A549 (cell line): Measurements from ENCODE around the gene SLC40A1. TPM values are rescaled to one million over a fixed set of nuclear protein-coding genes. Genes with fewer than 3 reads are reported as not detected.
A peak's percentile ranks its signal among the peaks of the same experiment; 100 is the strongest.

Experiments used
- ATAC-seq, 2 experiments: fragments of 200-7000 bp in 1 of 2; fragments of >200 bp in 1 of 2; cut with Nextera tagmentation in 1 of 2; cut with Tn5 transposase in 1 of 2; 3 replicates each; pipeline versions ENCODE4 v1.8.0 to v1.9.1; 2018 to 2020; ENCODE audit warnings: mild to moderate bottlenecking in 1 of 2, moderate library complexity in 1 of 2
- CTCF ChIA-PET: fragments of 300-600 bp; sonication (Branson Sonifier 250); formaldehyde crosslinking; extraction: SDS; loops from one replicate; lab custom pipeline; 2021; ENCODE audit warnings: antibody characterized with exemption, inconsistent platforms; lab: Yijun Ruan, JAX
- POLR2A ChIA-PET: fragments of 350-600 bp; formaldehyde crosslinking; extraction: SDS; loops from one replicate; lab custom pipeline; 2021; ENCODE audit warnings: antibody characterized with exemption, inconsistent platforms; lab: Yijun Ruan, JAX
- DNase-seq, 2 experiments: peaks; one replicate each; pipeline versions ENCODE4 v3.0.0 to v3.0.0-alpha.2; 2011 to 2016; ENCODE audit warnings: low read depth in 1 of 2, low spot score in 1 of 2
- FAIRE-seq: peaks from 2 replicates; lab custom pipeline; 2011; peaks lifted over from hg19 to GRCh38; lab: Jason Lieb, UNC
- H3K27ac ChIP-seq, 2 experiments: fragments of >200 bp; sonication (Bioruptor Twin); formaldehyde crosslinking; 3 replicates each; pipeline ENCODE4 v1.5.1; 2016 to 2017
- H3K4me1 ChIP-seq: fragments of >200 bp; sonication (Bioruptor Twin); formaldehyde crosslinking; 3 replicates; pipeline ENCODE4 v1.6.1; 2016
- H3K4me2 ChIP-seq: fragments of >200 bp; sonication (Bioruptor Twin); formaldehyde crosslinking; 3 replicates; pipeline ENCODE4 v1.6.1; 2016
- H3K4me3 ChIP-seq: fragments of >200 bp; sonication (Bioruptor Twin); formaldehyde crosslinking; 3 replicates; pipeline ENCODE4 v1.5.1; 2016
- H3K9me3 ChIP-seq: fragments of >200 bp; sonication (Bioruptor Twin); formaldehyde crosslinking; 3 replicates; pipeline ENCODE4 v1.6.1; 2016
- BCL3 ChIP-seq: fragments of >200 bp; sonication (Bioruptor Twin); formaldehyde crosslinking; IDR thresholded peaks from 3 replicates; pipeline ENCODE4 v1.6.1; 2016
- CEBPB ChIP-seq, 2 experiments: fragments of >200 bp in 1 of 2; sonication (Bioruptor Twin) in 1 of 2; formaldehyde crosslinking in 1 of 2; IDR thresholded peaks; 2 replicates each; pipeline ENCODE4 v1.6.1; 2012 to 2016
- EP300 ChIP-seq, 2 experiments: fragments of >200 bp; sonication (Bioruptor Twin); formaldehyde crosslinking; IDR thresholded peaks; 2 replicates in 1 of 2; 3 replicates in 1 of 2; pipeline ENCODE4 v1.6.1; 2016 to 2017
- ESRRA ChIP-seq: fragments of 150-350 bp; IDR thresholded peaks from 2 replicates; pipeline ENCODE4 v1.6.1; 2014; ENCODE audit warnings: mild to moderate bottlenecking, low read length, borderline replicate concordance
- FOSL2 ChIP-seq, 2 experiments: fragments of 450-650 bp in 1 of 2; fragments of >200 bp in 1 of 2; sonication (Bioruptor Twin) in 1 of 2; formaldehyde crosslinking; IDR thresholded peaks; 2 replicates each; pipeline versions ENCODE4 v1.5.0 to v1.6.1; 2016 to 2020; ENCODE audit warnings: mild to moderate bottlenecking in 1 of 2, moderate library complexity in 1 of 2
- GATA3 ChIP-seq: IDR thresholded peaks from 2 replicates; pipeline ENCODE4 v1.6.1; 2012; ENCODE audit warnings: borderline replicate concordance
- HDAC2 ChIP-seq: fragments of 200-600 bp; sonication (generic); IDR thresholded peaks from 2 replicates; pipeline ENCODE4 v1.6.1; 2016
- HES2 ChIP-seq: fragments of >200 bp; sonication (Bioruptor Twin); formaldehyde crosslinking; IDR thresholded peaks from 2 replicates; pipeline ENCODE4 v1.6.1; 2016
- JUN ChIP-seq, 2 experiments: fragments of >200 bp; sonication (Bioruptor Twin); formaldehyde crosslinking; IDR thresholded peaks; 2 replicates in 1 of 2; 3 replicates in 1 of 2; pipeline ENCODE4 v1.6.1; 2016 to 2017
- JUNB ChIP-seq: fragments of >200 bp; sonication (Bioruptor Twin); formaldehyde crosslinking; IDR thresholded peaks from 2 replicates; pipeline ENCODE4 v1.6.1; 2016
- KDM1A ChIP-seq: fragments of 200-600 bp; sonication (generic); IDR thresholded peaks from 2 replicates; pipeline ENCODE4 v1.6.1; 2016; ENCODE audit warnings: low read depth, mild to moderate bottlenecking
- MAX ChIP-seq: IDR thresholded peaks from 2 replicates; pipeline ENCODE4 v1.6.1; 2012
- RAD21 ChIP-seq, 2 experiments: fragments of >200 bp in 1 of 2; sonication (Bioruptor Twin) in 1 of 2; formaldehyde crosslinking in 1 of 2; IDR thresholded peaks in 1 of 2; conservative IDR thresholded peaks in 1 of 2; 2 replicates in 1 of 2; 3 replicates in 1 of 2; pipeline ENCODE4 v1.6.1; 2012 to 2018; ENCODE audit warnings: inconsistent platforms in 1 of 2
- RARB ChIP-seq: fragments of 250-450 bp; sonication (Bioruptor Pico); IDR thresholded peaks from 2 replicates; pipeline ENCODE4 v1.8.0; 2021; ENCODE audit warnings: mild to moderate bottlenecking, moderate library complexity
- RNF2 ChIP-seq: fragments of 200-600 bp; sonication (generic); IDR thresholded peaks from 2 replicates; pipeline ENCODE4 v1.6.1; 2016; ENCODE audit warnings: low read depth, mild to moderate bottlenecking, antibody characterized with exemption, moderate library complexity, borderline replicate concordance
- SMC3 ChIP-seq: fragments of >200 bp; sonication (Bioruptor Twin); formaldehyde crosslinking; IDR thresholded peaks from 3 replicates; pipeline ENCODE4 v1.6.1; 2018; ENCODE audit warnings: inconsistent platforms
- ZFP36 ChIP-seq: fragments of 450-650 bp; IDR thresholded peaks from 2 replicates; pipeline ENCODE4 v1.6.1; 2014; ENCODE audit warnings: borderline replicate concordance; ENCODE audit not compliant: partially characterized antibody
- ZSCAN20 ChIP-seq: fragments of 250-450 bp; sonication (Bioruptor Pico); IDR thresholded peaks from 2 replicates; pipeline ENCODE4 v1.8.0; 2022; ENCODE audit warnings: mild to moderate bottlenecking, moderate library complexity
- WGBS: methylation state at CpG from one replicate; pipeline ENCODE4 v1.1.6; 2017; ENCODE audit errors: missing lambda C conversion rate; 5-methylcytosine and 5-hydroxymethylcytosine counted together
- polyA plus RNA-seq, 4 experiments: library from polyadenylated mRNA; depleted of rRNA in 3 of 4; stranded (reverse); fragments of >200 nt; fragmentation: RNase III in 1 of 4; extraction: RNeasy Plus Mini Kit Qiagen cat#74134 plus additional on column Dnase treatment in 1 of 4; gene quantifications; 2 replicates in 3 of 4; 3 replicates in 1 of 4; pipeline ENCODE4 v1.2.3, GENCODE V29; 2011 to 2017
- TF ChIP-seq, protein P1 (sequence below): fragments of 250-450 bp; sonication (Bioruptor Pico); IDR thresholded peaks from 2 replicates; pipeline ENCODE4 v1.5.0; 2021; ENCODE audit warnings: mild to moderate bottlenecking, moderate library complexity, borderline replicate concordance
- TF ChIP-seq, protein P2 (sequence below): IDR thresholded peaks from 2 replicates; pipeline ENCODE4 v1.6.1; 2012

Gene SLC40A1
- polyA plus RNA-seq, 2 of the 4 experiments (the other 2 are of a cell fraction), result 8.2 to 12.3 TPM

GRCh38 chr2:189522435-189523151 lies 58.0 kb downstream of the SLC40A1 start:
- CTCF ChIA-PET, result interaction anchor here (0.9 to 1.0 kb wide), 2 partner anchors 10 to 11 kb away, joined by 3 read pairs; no protein-coding TSS in a partner anchor
- H3K4me3 ChIP-seq, result no peak overlapping the region
- H3K9me3 ChIP-seq, result no peaks in the 10 kb centered on the region
- H3K4me2 ChIP-seq, result peak overlapping the region; percentile 61
- no peak for TF ChIP-seq CEBPB (IDR thresholded peaks at IDR 0.05)
- TF ChIP-seq JUN (IDR thresholded peaks at IDR 0.05), result 0 out of 5 replicates have a peak, but pooled peaks of 1 of the 2 experiments have one; percentile 1
- TF ChIP-seq MAX, result 0 out of 2 replicates have a peak, but pooled peaks have one; percentile 10
- DNase-seq (peak in 1 of 2 experiments; percentile 69), ATAC-seq (peak; percentile 48 to 77; a peak in 5 of 6 replicates), FAIRE-seq (no peak)
- H3K4me1 ChIP-seq, result peaks cover 30% of the 10 kb centered on the region
- WGBS, result 30% methylated on average over 5 of the region's 5 CpGs
- POLR2A ChIA-PET, result no interaction called here
- H3K27ac ChIP-seq, result peak overlapping the region; percentile 67 to 71

GRCh38 chr2:189521699-189522434 lies 58.7 kb downstream of the SLC40A1 start:
- H3K4me1 ChIP-seq, result peaks cover 26% of the 10 kb centered on the region
- no peak overlapping the region for H3K4me3 ChIP-seq
- TF ChIP-seq RARB (CRISPR knock-in tag) (no peak), KDM1A (no peak), ZSCAN20 (no peak), EP300 (IDR thresholded peaks at IDR 0.05) (peak in 1 of 2 experiments; percentile 36; a peak in 1 of 5 replicates), RNF2 (no peak), HES2 (peak; percentile 68), HDAC2 (no peak), BCL3 (0 out of 3 replicates have a peak, but pooled peaks have one; percentile 31), FOSL2 (IDR thresholded peaks at IDR 0.05) (no peak), FOSL2 (CRISPR knock-in tag; IDR thresholded peaks at IDR 0.05) (peak; percentile 42; the same call in 1 of the 2 replicates), GATA3 (peak; percentile 77), JUNB (0 out of 2 replicates have a peak, but pooled peaks have one; percentile 7), CEBPB (IDR thresholded peaks at IDR 0.05) (peak; percentile 92 to 97), ESRRA (no peak), SMC3 (no peak; the same call in 2 of the 3 replicates), ZFP36 (no peak), JUN (IDR thresholded peaks at IDR 0.05) (peak; percentile 17 to 53; a peak in 1 of 5 replicates), RAD21 (conservative IDR thresholded peaks at IDR 0.05 in 1 of 2, IDR thresholded peaks at IDR 0.05 in 1 of 2) (peak in 1 of 2 experiments; percentile 11; a peak in 1 of 5 replicates)
- TF ChIP-seq, protein P1, sequence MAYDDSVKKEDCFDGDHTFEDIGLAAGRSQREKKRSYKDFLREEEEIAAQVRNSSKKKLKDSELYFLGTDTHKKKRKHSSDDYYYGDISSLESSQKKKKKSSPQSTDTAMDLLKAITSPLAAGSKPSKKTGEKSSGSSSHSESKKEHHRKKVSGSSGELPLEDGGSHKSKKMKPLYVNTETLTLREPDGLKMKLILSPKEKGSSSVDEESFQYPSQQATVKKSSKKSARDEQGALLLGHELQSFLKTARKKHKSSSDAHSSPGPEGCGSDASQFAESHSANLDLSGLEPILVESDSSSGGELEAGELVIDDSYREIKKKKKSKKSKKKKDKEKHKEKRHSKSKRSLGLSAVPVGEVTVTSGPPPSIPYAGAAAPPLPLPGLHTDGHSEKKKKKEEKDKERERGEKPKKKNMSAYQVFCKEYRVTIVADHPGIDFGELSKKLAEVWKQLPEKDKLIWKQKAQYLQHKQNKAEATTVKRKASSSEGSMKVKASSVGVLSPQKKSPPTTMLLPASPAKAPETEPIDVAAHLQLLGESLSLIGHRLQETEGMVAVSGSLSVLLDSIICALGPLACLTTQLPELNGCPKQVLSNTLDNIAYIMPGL (CRISPR knock-in tag), result no peak
- TF ChIP-seq, protein P2, sequence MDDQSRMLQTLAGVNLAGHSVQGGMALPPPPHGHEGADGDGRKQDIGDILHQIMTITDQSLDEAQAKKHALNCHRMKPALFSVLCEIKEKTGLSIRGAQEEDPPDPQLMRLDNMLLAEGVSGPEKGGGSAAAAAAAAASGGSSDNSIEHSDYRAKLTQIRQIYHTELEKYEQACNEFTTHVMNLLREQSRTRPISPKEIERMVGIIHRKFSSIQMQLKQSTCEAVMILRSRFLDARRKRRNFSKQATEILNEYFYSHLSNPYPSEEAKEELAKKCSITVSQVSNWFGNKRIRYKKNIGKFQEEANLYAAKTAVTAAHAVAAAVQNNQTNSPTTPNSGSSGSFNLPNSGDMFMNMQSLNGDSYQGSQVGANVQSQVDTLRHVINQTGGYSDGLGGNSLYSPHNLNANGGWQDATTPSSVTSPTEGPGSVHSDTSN, result no peak
- H3K27ac ChIP-seq, result peak overlapping the region; percentile 67 to 71
- H3K9me3 ChIP-seq, result no peaks in the 10 kb centered on the region
- no peak for FAIRE-seq
- WGBS, result 84% methylated on average over 2 of the region's 2 CpGs
- CTCF ChIA-PET, result interaction anchor here (0.9 to 1.0 kb wide), 2 partner anchors 9 to 12 kb away, joined by 3 read pairs; no protein-coding TSS in a partner anchor
- POLR2A ChIA-PET, result no interaction called here
- H3K4me2 ChIP-seq, result peak overlapping the region; percentile 61
- DNase-seq, result peak in 1 of 2 experiments; percentile 74
- ATAC-seq, result peak; percentile 86 to 88
